Osteoblast (primary cell): ENCODE results near the gene ATP6V1B1. TPM values are rescaled to one million over a fixed set of nuclear protein-coding genes. Genes with fewer than 3 reads are reported as not detected.

Source experiments
- DNase-seq: peaks from one replicate; pipeline ENCODE4 v3.0.0; 2011; ENCODE audit warnings: low spot score, mixed read lengths; ENCODE audit not compliant: insufficient read length; ENCODE audit errors: missing footprints
- H2AFZ ChIP-seq: 2 replicates; pipeline ENCODE4 v1.6.0; 2011; ENCODE audit warnings: mild to moderate bottlenecking, low read length
- H3K27ac ChIP-seq: 2 replicates; pipeline ENCODE4 v1.5.1; 2011; ENCODE audit warnings: mild to moderate bottlenecking, low read depth, low read length, moderate library complexity
- H3K27me3 ChIP-seq: 2 replicates; pipeline ENCODE4 v1.6.0; 2012; ENCODE audit warnings: mild to moderate bottlenecking, control low read depth, inconsistent platforms, low read length, moderate library complexity; ENCODE audit not compliant: insufficient read depth
- H3K36me3 ChIP-seq: 2 replicates; pipeline ENCODE4 v1.5.1; 2011; ENCODE audit warnings: mild to moderate bottlenecking, low read length, control low read depth, moderate library complexity; ENCODE audit not compliant: insufficient read depth
- H3K4me1 ChIP-seq: 2 replicates; pipeline ENCODE4 v1.5.1; 2011; ENCODE audit warnings: mild to moderate bottlenecking, low read length, control low read depth, moderate library complexity; ENCODE audit not compliant: insufficient read depth
- H3K4me2 ChIP-seq: 2 replicates; pipeline ENCODE4 v1.6.0; 2011; ENCODE audit warnings: mild to moderate bottlenecking, low read length; ENCODE audit not compliant: insufficient read depth
- H3K4me3 ChIP-seq: fragments of 200-600 bp; sonication (generic); 3 replicates; pipeline ENCODE4 v1.5.1; 2012; ENCODE audit warnings: mild to moderate bottlenecking, low read length, inconsistent platforms; ENCODE audit not compliant: insufficient read depth
- H3K79me2 ChIP-seq: 2 replicates; pipeline ENCODE4 v1.6.0; 2012; ENCODE audit warnings: mild to moderate bottlenecking, low read length, control low read depth, inconsistent platforms; ENCODE audit not compliant: insufficient read depth
- H3K9me3 ChIP-seq: 2 replicates; pipeline ENCODE4 v1.5.1; 2011; ENCODE audit warnings: low read depth, low read length, control low read depth
- H4K20me1 ChIP-seq: 2 replicates; pipeline ENCODE4 v1.6.0; 2012; ENCODE audit warnings: mild to moderate bottlenecking, low read length, control low read depth; ENCODE audit not compliant: insufficient read depth
- total RNA-seq: library from RNA; depleted of rRNA; stranded (reverse); fragments of >200 nt; gene quantifications from 2 replicates; pipeline ENCODE4 v1.2.3, GENCODE V29; 2012
- TF ChIP-seq, protein P1 (sequence below): IDR thresholded peaks from 2 replicates; pipeline ENCODE4 v1.5.1; 2011; ENCODE audit warnings: mild to moderate bottlenecking, low read depth, low read length, moderate library complexity; ENCODE audit errors: extremely low read depth

The ATP6V1B1 gene
- total RNA-seq, 1 donor, result 2.5 TPM

DNA sequence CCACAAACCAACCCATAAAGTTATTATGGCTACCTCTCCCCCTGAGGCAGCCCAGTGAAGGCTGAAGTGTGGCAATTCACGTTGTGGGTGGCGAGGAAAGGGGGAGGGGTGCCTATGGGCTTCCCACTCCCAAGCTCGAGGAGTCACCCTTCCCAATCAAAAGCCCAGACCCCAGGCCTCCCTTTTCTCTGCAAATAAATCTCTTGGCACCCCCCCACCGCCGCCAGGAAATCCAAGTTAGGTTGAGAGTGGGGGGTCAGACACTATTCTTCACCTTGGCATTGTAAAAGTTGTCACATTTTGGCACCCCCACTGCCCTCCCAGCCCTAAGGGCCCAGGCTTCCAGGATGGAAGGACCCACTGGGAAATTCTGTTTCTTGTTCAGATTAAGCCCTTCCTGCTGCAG, 49.6 kb downstream of the ATP6V1B1 start:
- no peaks in the 10 kb centered on the region for H3K27me3 ChIP-seq
- TF ChIP-seq, protein P1, sequence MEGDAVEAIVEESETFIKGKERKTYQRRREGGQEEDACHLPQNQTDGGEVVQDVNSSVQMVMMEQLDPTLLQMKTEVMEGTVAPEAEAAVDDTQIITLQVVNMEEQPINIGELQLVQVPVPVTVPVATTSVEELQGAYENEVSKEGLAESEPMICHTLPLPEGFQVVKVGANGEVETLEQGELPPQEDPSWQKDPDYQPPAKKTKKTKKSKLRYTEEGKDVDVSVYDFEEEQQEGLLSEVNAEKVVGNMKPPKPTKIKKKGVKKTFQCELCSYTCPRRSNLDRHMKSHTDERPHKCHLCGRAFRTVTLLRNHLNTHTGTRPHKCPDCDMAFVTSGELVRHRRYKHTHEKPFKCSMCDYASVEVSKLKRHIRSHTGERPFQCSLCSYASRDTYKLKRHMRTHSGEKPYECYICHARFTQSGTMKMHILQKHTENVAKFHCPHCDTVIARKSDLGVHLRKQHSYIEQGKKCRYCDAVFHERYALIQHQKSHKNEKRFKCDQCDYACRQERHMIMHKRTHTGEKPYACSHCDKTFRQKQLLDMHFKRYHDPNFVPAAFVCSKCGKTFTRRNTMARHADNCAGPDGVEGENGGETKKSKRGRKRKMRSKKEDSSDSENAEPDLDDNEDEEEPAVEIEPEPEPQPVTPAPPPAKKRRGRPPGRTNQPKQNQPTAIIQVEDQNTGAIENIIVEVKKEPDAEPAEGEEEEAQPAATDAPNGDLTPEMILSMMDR, result no peak
- peak; percentile 86 for DNase-seq

GRCh38 chr2:70985956-70986355, 50.3 kb downstream of the ATP6V1B1 start:
- Histone ChIP-seq H3K9me3 (no peaks in the 10 kb centered on the region), H3K27me3 (no peaks in the 10 kb centered on the region), H3K4me3 (no peak overlapping the region), H3K4me1 (no peaks in the 10 kb centered on the region), H2AFZ (no peak overlapping the region), H3K36me3 (peaks cover 49% of the 10 kb centered on the region), H3K4me2 (no peak overlapping the region), H3K27ac (no peak overlapping the region), H3K79me2 (peaks cover 6% of the 10 kb centered on the region), H4K20me1 (peaks cover 9% of the 10 kb centered on the region)
- DNase-seq, result peak; percentile 26
- TF ChIP-seq, protein P1, result no peak

More for the DNA sequence above, 49.6 kb downstream of the ATP6V1B1 start:
- H3K4me2 ChIP-seq, result no peak overlapping the region
- peaks cover 9% of the 10 kb centered on the region for H4K20me1 ChIP-seq
- H3K4me3 ChIP-seq, result no peak overlapping the region
- H3K9me3 ChIP-seq, result no peaks in the 10 kb centered on the region
- no peaks in the 10 kb centered on the region for H3K4me1 ChIP-seq
- peaks cover 42% of the 10 kb centered on the region for H3K36me3 ChIP-seq
- H3K27ac ChIP-seq, result no peak overlapping the region
- no peak overlapping the region for H2AFZ ChIP-seq
- H3K79me2 ChIP-seq, result peaks cover 1% of the 10 kb centered on the region

DNA sequence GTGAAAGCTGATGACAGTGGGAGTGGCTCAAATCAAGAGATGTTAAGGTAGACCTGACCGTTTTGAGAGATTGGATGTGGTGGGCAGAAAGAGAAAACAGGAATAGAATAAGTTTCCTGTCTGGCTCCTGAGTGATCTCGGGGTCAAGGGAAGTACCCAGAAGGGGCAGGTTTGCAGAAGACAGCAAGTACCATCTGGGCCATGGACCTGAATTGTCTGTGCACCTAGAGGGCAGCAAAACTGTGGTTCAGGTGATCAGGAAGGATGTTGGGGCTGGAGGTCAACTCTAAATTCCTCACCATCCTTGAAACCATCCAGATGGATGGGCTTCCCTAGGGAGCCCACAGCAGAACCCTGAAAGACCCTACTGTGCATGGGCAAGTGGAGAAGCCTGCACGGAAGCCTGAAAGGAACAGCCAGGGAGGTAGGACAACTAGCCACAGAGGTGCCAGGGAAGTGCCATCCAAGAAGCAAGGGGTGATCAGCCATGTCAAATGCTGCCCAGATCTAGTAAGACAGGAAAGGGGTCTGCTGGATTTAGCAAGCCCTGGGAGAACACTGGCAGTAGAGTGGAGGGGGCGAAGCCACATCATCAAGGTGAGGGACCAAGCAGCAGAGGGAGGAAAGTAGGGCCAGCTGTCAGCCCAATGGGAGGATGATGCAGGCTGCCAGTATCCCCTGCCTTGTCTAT, 50.9 kb downstream of the ATP6V1B1 start:
- Histone ChIP-seq H3K4me2 (no peak overlapping the region), H3K36me3 (peaks cover 53% of the 10 kb centered on the region), H3K27me3 (no peaks in the 10 kb centered on the region), H3K4me1 (no peaks in the 10 kb centered on the region), H3K27ac (no peak overlapping the region), H3K79me2 (peaks cover 13% of the 10 kb centered on the region), H2AFZ (no peak overlapping the region), H3K4me3 (no peak overlapping the region), H3K9me3 (no peaks in the 10 kb centered on the region), H4K20me1 (peaks cover 9% of the 10 kb centered on the region)
- TF ChIP-seq, protein P1, result no peak
- peak; percentile 29 for DNase-seq

GRCh38 chr2:70987386-70987785, 51.7 kb downstream of the ATP6V1B1 start:
- no peak overlapping the region for H3K27ac ChIP-seq

More at GRCh38 chr2:70987386-70987785, 51.7 kb downstream of the ATP6V1B1 start:
- Histone ChIP-seq H3K36me3 (peaks cover 57% of the 10 kb centered on the region), H3K27me3 (no peaks in the 10 kb centered on the region), H3K79me2 (peaks cover 19% of the 10 kb centered on the region), H3K4me2 (no peak overlapping the region), H2AFZ (no peak overlapping the region), H3K4me1 (no peaks in the 10 kb centered on the region), H3K9me3 (no peaks in the 10 kb centered on the region), H4K20me1 (peaks cover 9% of the 10 kb centered on the region), H3K4me3 (no peak overlapping the region)
- no peak for DNase-seq
- TF ChIP-seq, protein P1, result no peak
